H1 (cell line): ENCODE data around the gene NR3C2. TPM values are rescaled to one million over a fixed set of nuclear protein-coding genes. Genes with fewer than 3 reads are reported as not detected.

Experiments
- CTCF ChIA-PET: fragments of 300-600 bp; sonication (Branson Sonifier 250); formaldehyde crosslinking; loops from one replicate; lab custom pipeline; 2021; ENCODE audit not compliant: partially characterized antibody; lab: Charles Lee
- POLR2A ChIA-PET: fragments of 300-600 bp; sonication (Branson Sonifier 250); formaldehyde crosslinking; loops from one replicate; lab custom pipeline; 2021; ENCODE audit warnings: inconsistent platforms; ENCODE audit not compliant: partially characterized antibody; lab: Charles Lee
- DNase-seq, 2 experiments: peaks; one replicate each; pipeline versions ENCODE4 v3.0.0 to v3.0.0-alpha.2; 2010 to 2022; ENCODE audit warnings: low spot score in 2 of 2, low read depth in 1 of 2, mixed read lengths in 1 of 2
- FAIRE-seq: peaks from 2 replicates; lab custom pipeline; 2011; peaks lifted over from hg19 to GRCh38; lab: Jason Lieb, UNC
- H2AFZ ChIP-seq: 2 replicates; pipeline ENCODE4 v1.8.1; 2012; ENCODE audit warnings: low read length, inconsistent platforms
- H2AK5ac ChIP-seq: 2 replicates; pipeline ENCODE4 v1.6.1; 2013; ENCODE audit warnings: low read depth, low read length
- H2BK120ac ChIP-seq: replicated peaks from 2 replicates; pipeline ENCODE3; 2013; ENCODE audit warnings: low read depth, low read length, inconsistent platforms
- H2BK12ac ChIP-seq: 2 replicates; pipeline ENCODE4 v1.6.1; 2013; ENCODE audit warnings: low read depth, low read length
- H2BK15ac ChIP-seq: 2 replicates; pipeline ENCODE4 v1.6.1; 2013; ENCODE audit warnings: low read length
- H2BK20ac ChIP-seq: 2 replicates; pipeline ENCODE4 v1.6.1; 2013; ENCODE audit warnings: low read length
- H2BK5ac ChIP-seq: 2 replicates; pipeline ENCODE4 v1.6.1; 2013; ENCODE audit warnings: low read depth, low read length
- H3K14ac ChIP-seq: 2 replicates; pipeline ENCODE4 v1.6.1; 2013; ENCODE audit warnings: inconsistent platforms; ENCODE audit not compliant: insufficient read length
- H3K18ac ChIP-seq: 2 replicates; pipeline ENCODE4 v1.6.1; 2013; ENCODE audit warnings: low read length; ENCODE audit errors: extremely low read depth
- H3K23ac ChIP-seq: 2 replicates; pipeline ENCODE4 v1.6.1; 2013; ENCODE audit warnings: inconsistent platforms; ENCODE audit not compliant: insufficient read length
- H3K23me2 ChIP-seq: 2 replicates; pipeline ENCODE4 v1.6.1; 2013; ENCODE audit warnings: low read depth, low read length
- H3K27ac ChIP-seq: 2 replicates; pipeline ENCODE4 v1.6.1; 2011; ENCODE audit warnings: low read depth, low read length, inconsistent platforms
- H3K27me3 ChIP-seq, 4 experiments: replicated peaks in 1 of 4; 1 replicate in 1 of 4; 2 replicates in 3 of 4; pipeline versions ENCODE4 v1.6.1 to v1.8.1; 2011 to 2013; ENCODE audit warnings: low read length in 3 of 4, mild to moderate bottlenecking in 3 of 4, inconsistent platforms in 2 of 4, mixed read lengths in 2 of 4, moderate library complexity in 1 of 4; ENCODE audit not compliant: control insufficient read depth in 3 of 4, insufficient read depth in 3 of 4; ENCODE audit errors: extremely low read depth in 1 of 4
- H3K36me3 ChIP-seq, 4 experiments: 2 replicates each; pipeline versions ENCODE4 v1.6.1 to v1.8.1; 2011 to 2013; ENCODE audit warnings: mild to moderate bottlenecking in 4 of 4, low read length in 3 of 4, moderate library complexity in 2 of 4, control low read depth in 1 of 4, inconsistent platforms in 1 of 4; ENCODE audit not compliant: insufficient read depth in 4 of 4, control insufficient read depth in 2 of 4
- H3K4ac ChIP-seq: replicated peaks from 2 replicates; pipeline ENCODE3; 2013; ENCODE audit warnings: low read length, low read depth, mixed read lengths, inconsistent platforms; ENCODE audit not compliant: insufficient read length
- H3K4me1 ChIP-seq, 4 experiments: replicated peaks in 1 of 4; 1 replicate in 1 of 4; 2 replicates in 3 of 4; pipeline versions ENCODE4 v1.6.1 to v1.8.1; 2011 to 2013; ENCODE audit warnings: low read length in 3 of 4, inconsistent platforms in 2 of 4, mixed read lengths in 1 of 4; ENCODE audit not compliant: insufficient read depth in 4 of 4, control insufficient read depth in 3 of 4
- H3K4me2 ChIP-seq, 2 experiments: 2 replicates each; pipeline versions ENCODE4 v1.6.1 to v1.8.1; 2011 to 2013; ENCODE audit warnings: low read depth in 2 of 2, low read length in 2 of 2, control low read depth in 1 of 2, inconsistent platforms in 1 of 2, mild to moderate bottlenecking in 1 of 2; ENCODE audit not compliant: insufficient read depth in 1 of 2
- H3K4me3 ChIP-seq, 4 experiments: fragments of 200-600, 300-600 bp in 1 of 4; sonication (generic), shearing (Covaris generic), sonication (Bioruptor Twin) in 1 of 4; 2 replicates each; pipeline versions ENCODE4 v1.5.1 to v1.8.1; 2011 to 2016; ENCODE audit warnings: low read length in 4 of 4, low read depth in 3 of 4, control low read depth in 2 of 4, inconsistent platforms in 2 of 4, mild to moderate bottlenecking in 2 of 4, mixed read lengths in 1 of 4, moderate library complexity in 1 of 4; ENCODE audit not compliant: insufficient read depth in 2 of 4; ENCODE audit errors: extremely low read depth in 1 of 4
- H3K56ac ChIP-seq: replicated peaks from 2 replicates; pipeline ENCODE3; 2013; ENCODE audit warnings: low read depth, mild to moderate bottlenecking, mixed read lengths, low read length, inconsistent platforms; ENCODE audit not compliant: insufficient read length
- H3K79me1 ChIP-seq: 2 replicates; pipeline ENCODE4 v1.6.1; 2013; ENCODE audit warnings: low read depth, low read length, control low read depth
- H3K79me2 ChIP-seq, 2 experiments: 2 replicates each; pipeline versions ENCODE4 v1.6.1 to v1.8.1; 2012 to 2013; ENCODE audit warnings: low read length in 2 of 2, mild to moderate bottlenecking in 2 of 2, inconsistent platforms in 1 of 2; ENCODE audit not compliant: insufficient read depth in 2 of 2, control insufficient read depth in 1 of 2
- H3K9ac ChIP-seq, 4 experiments: replicated peaks in 1 of 4; 1 replicate in 1 of 4; 2 replicates in 3 of 4; pipeline versions ENCODE4 v1.6.1 to v1.8.1; 2011 to 2013; ENCODE audit warnings: low read depth in 3 of 4, low read length in 3 of 4, control low read depth in 2 of 4, mild to moderate bottlenecking in 2 of 4, moderate library complexity in 2 of 4, inconsistent platforms in 1 of 4; ENCODE audit errors: extremely low read depth in 1 of 4
- H3K9me3 ChIP-seq, 2 experiments: 2 replicates each; pipeline versions ENCODE4 v1.6.1 to v1.8.1; 2012 to 2013; ENCODE audit warnings: mild to moderate bottlenecking in 2 of 2, moderate library complexity in 2 of 2, control low read depth in 1 of 2, inconsistent platforms in 1 of 2, low read depth in 1 of 2, low read length in 1 of 2, mixed read lengths in 1 of 2; ENCODE audit not compliant: insufficient read depth in 2 of 2
- H4K20me1 ChIP-seq, 2 experiments: replicated peaks in 1 of 2; 2 replicates each; pipeline versions ENCODE3 to v1.8.1; 2011 to 2013; ENCODE audit warnings: inconsistent platforms in 2 of 2, low read length in 2 of 2, mild to moderate bottlenecking in 1 of 2; ENCODE audit not compliant: insufficient read depth in 2 of 2, control insufficient read depth in 1 of 2
- H4K5ac ChIP-seq: 2 replicates; pipeline ENCODE4 v1.6.1; 2013; ENCODE audit warnings: low read length, low read depth, mixed read lengths, inconsistent platforms; ENCODE audit not compliant: insufficient read length
- H4K8ac ChIP-seq: 2 replicates; pipeline ENCODE4 v1.8.0; 2013; ENCODE audit warnings: mild to moderate bottlenecking, moderate library complexity, low read length, inconsistent platforms; ENCODE audit not compliant: insufficient read depth; ENCODE audit errors: extremely low read depth
- H4K91ac ChIP-seq: replicated peaks from 2 replicates; pipeline ENCODE3; 2013; ENCODE audit warnings: low read length, mixed read lengths, inconsistent platforms; ENCODE audit not compliant: insufficient read length
- BACH1 ChIP-seq: IDR thresholded peaks from 2 replicates; pipeline ENCODE4 v1.6.1; 2012; ENCODE audit warnings: low read length, improper control_type of control experiment
- CBX5 ChIP-seq: fragments of 300-800, 300-1000 bp; sonication (generic); IDR thresholded peaks from 2 replicates; pipeline ENCODE4 v1.7.1; 2016; ENCODE audit warnings: antibody characterized with exemption, low read length, low read depth
- KDM4A ChIP-seq: IDR thresholded peaks from one replicate; pipeline ENCODE4 v1.7.1; 2012; ENCODE audit warnings: low read depth, mild to moderate bottlenecking, moderate library complexity, low read length, inconsistent platforms; ENCODE audit not compliant: severe bottlenecking
- SIRT6 ChIP-seq: IDR thresholded peaks from one replicate; pipeline ENCODE4 v1.7.1; 2012; ENCODE audit warnings: low read length, inconsistent platforms
- SRF ChIP-seq: IDR thresholded peaks from 2 replicates; pipeline ENCODE4 v1.6.1; 2011; ENCODE audit warnings: mild to moderate bottlenecking, low read depth, low read length, moderate library complexity
- WGBS, 2 experiments: shearing (Covaris generic) in 1 of 2; methylation state at CpG; one replicate each; pipeline versions ENCODE4 v1.1.6 to v1.1.7; 2013 to 2015; ENCODE audit warnings: low lambda C conversion rate in 2 of 2, mixed read lengths in 2 of 2, inconsistent platforms in 1 of 2, low coverage in 1 of 2, missing lambda C conversion rate in 1 of 2; ENCODE audit not compliant: insufficient replicate concordance in 2 of 2, insufficient coverage in 1 of 2, insufficient read length in 1 of 2; ENCODE audit errors: extremely low coverage in 1 of 2, missing lambda C conversion rate in 1 of 2; 5-methylcytosine and 5-hydroxymethylcytosine counted together
- polyA plus RNA-seq, 7 experiments: library from polyadenylated mRNA; depleted of rRNA in 3 of 7; stranded (reverse) in 5 of 7; unstranded in 2 of 7; fragments of >200 nt in 5 of 7; fragments of 200-250 nt in 2 of 7; gene quantifications; 1 replicate in 5 of 7; 2 replicates in 1 of 7; 4 replicates in 1 of 7; pipeline versions ENCODE4 v1.2.1 to v1.2.3, GENCODE V29; 2011 to 2013; ENCODE audit warnings: missing spikeins in 2 of 7, mixed read lengths in 2 of 7
- total RNA-seq: library from RNA; stranded (reverse); fragmentation: NEBNext Ultra II Directional; extraction: Animal tissue kit (Norgen Biotek cat#: 25700); gene quantifications from 2 replicates; pipeline ENCODE4 v1.2.1, GENCODE V29; 2021

NR3C2 gene
- total and polyA plus RNA-seq, 2 of the 8 experiments (the other 6 are each of a cell fraction or from before 2014, with no cell fraction given), result 0.80 to 3.9 TPM

- Histone ChIP-seq H2BK20ac (no peak overlapping the region), H3K23ac (no peak overlapping the region), H4K91ac (no peak overlapping the region), H3K4me2 (no peak overlapping the region), H2BK120ac (no peak overlapping the region), H2BK15ac (no peak overlapping the region), H2BK5ac (no peak overlapping the region), H4K8ac (no peak overlapping the region), H3K79me2 (no peaks in the 10 kb centered on the region), H4K20me1 (no peaks in the 10 kb centered on the region), H4K5ac (no peak overlapping the region), H2AK5ac (no peak overlapping the region), H3K14ac (no peak overlapping the region), H2AFZ (no peak overlapping the region), H3K18ac (no peak overlapping the region), H3K4me1 (no peaks in the 10 kb centered on the region), H3K9me3 (peaks cover 19 to 21% of the 10 kb centered on the region in 2 experiments), H3K4me3 (no peak overlapping the region), H3K79me1 (no peaks in the 10 kb centered on the region), H3K56ac (no peak overlapping the region), H3K9ac (no peak overlapping the region), H3K4ac (no peak overlapping the region), H3K36me3 (peaks cover 0 to 7% (median 0%) of the 10 kb centered on the region in 4 experiments; a peak in 2 of 8 replicates), H2BK12ac (no peak overlapping the region), H3K27ac (no peak overlapping the region), H3K27me3 (no peaks in the 10 kb centered on the region), H3K23me2 (no peaks in the 10 kb centered on the region)
- TF ChIP-seq SIRT6, result no peak
- no peak for TF ChIP-seq BACH1
- TF ChIP-seq SRF, result no peak
- no peak for TF ChIP-seq CBX5
- TF ChIP-seq KDM4A, result no peak
- ChIA-PET CTCF (interaction anchor here (0.8 kb wide), 1 partner anchor 15 kb away, joined by 3 read pairs; no protein-coding TSS in a partner anchor), POLR2A (no interaction called here)
- DNase-seq (no peak), FAIRE-seq (no peak)
- 83% methylated on average over 5 of the region's 5 CpGs; no CpG with 5 or more reads in 1 of the 2 experiments for WGBS, 2 experiments
Measured at GRCh38 chr4:148076964-148077363, 365.2 kb downstream of the NR3C2 start.
